Measurements from ENCODE around the gene C4B. TPM values are rescaled to one million over a fixed set of nuclear protein-coding genes. Genes with fewer than 3 reads are reported as not detected.
"Not testable (repeated sequence)": the region's sequence is repeated elsewhere in the genome, so short reads cannot be mapped to it uniquely, and the experiment has no call there.

The C4B gene
- total and polyA plus RNA-seq, 7 experiments from 2014 or later: 0.59 to 8.5 (median 7.6) TPM; not detected in 1

GRCh38 chr6:32043589-32044380 lies 29.2 kb downstream of the C4B start:
- H3K27me3 Mint-ChIP-seq; H3K36me3 Mint-ChIP-seq; H3K27ac ChIP-seq (ENCODE audit: low read depth, low read length); H3K27ac Mint-ChIP-seq; CTCF ChIA-PET; H3K36me3 ChIP-seq (ENCODE audit: control insufficient read depth in 2 of 3, insufficient read depth in 3 of 3, low read length in 3 of 3); H3K4me3 Mint-ChIP-seq; H3K4me3 ChIP-seq (ENCODE audit: low read length); H3K4me1 Mint-ChIP-seq; H3K27me3 ChIP-seq (ENCODE audit: control insufficient read depth in 2 of 2, insufficient read depth in 2 of 2, low read length in 2 of 2); H3K9me3 ChIP-seq (ENCODE audit: control insufficient read depth in 2 of 3, low read length in 3 of 3); DNase-seq; H3K4me1 ChIP-seq (ENCODE audit: control insufficient read depth in 2 of 2, insufficient read depth in 2 of 2, low read length in 2 of 2); POLR2A ChIA-PET; ATAC-seq; H3K9me3 Mint-ChIP-seq; intact Hi-C loops (cut with micrococcal nuclease): not testable (repeated sequence)

- CTCF ChIA-PET; H3K4me3 Mint-ChIP-seq; H3K9me3 ChIP-seq (ENCODE audit: control insufficient read depth in 2 of 3, low read length in 3 of 3); H3K9me3 Mint-ChIP-seq; intact Hi-C loops (cut with micrococcal nuclease); H3K27ac Mint-ChIP-seq; H3K36me3 ChIP-seq (ENCODE audit: control insufficient read depth in 2 of 3, insufficient read depth in 3 of 3, low read length in 3 of 3); H3K27me3 ChIP-seq (ENCODE audit: control insufficient read depth in 2 of 2, insufficient read depth in 2 of 2, low read length in 2 of 2); H3K4me1 Mint-ChIP-seq; H3K4me1 ChIP-seq (ENCODE audit: control insufficient read depth in 2 of 2, insufficient read depth in 2 of 2, low read length in 2 of 2); H3K27me3 Mint-ChIP-seq; H3K27ac ChIP-seq (ENCODE audit: low read depth, low read length); ATAC-seq; H3K36me3 Mint-ChIP-seq; DNase-seq; POLR2A ChIA-PET; H3K4me3 ChIP-seq (ENCODE audit: low read length): not testable (repeated sequence)
Observed at GRCh38 chr6:32044916-32045315, 30.3 kb downstream of the C4B start.

- DNase-seq (no peak), ATAC-seq (no peak)
- Histone ChIP-seq H3K27ac (ENCODE audit: low read depth, low read length) (no peak overlapping the region), H3K9me3 (ENCODE audit: control insufficient read depth in 2 of 3, low read length in 3 of 3) (no peaks in the 10 kb centered on the region), H3K4me1 (ENCODE audit: control insufficient read depth in 2 of 2, insufficient read depth in 2 of 2, low read length in 2 of 2) (no peaks in the 10 kb centered on the region), H3K4me3 (ENCODE audit: low read length) (no peak overlapping the region), H3K36me3 (ENCODE audit: control insufficient read depth in 2 of 3, insufficient read depth in 3 of 3, low read length in 3 of 3) (no peaks in the 10 kb centered on the region), H3K27me3 (ENCODE audit: control insufficient read depth in 2 of 2, insufficient read depth in 2 of 2, low read length in 2 of 2) (no peaks in the 10 kb centered on the region)
- H3K27ac Mint-ChIP-seq: no peak overlapping the region
- ChIA-PET CTCF (no interaction called here), POLR2A (no interaction called here)
- H3K4me3 Mint-ChIP-seq: no peak overlapping the region
- peaks cover 0 to 2% (median 0%) of the 10 kb centered on the region in 5 donors for H3K27me3 Mint-ChIP-seq
- no peaks in the 10 kb centered on the region for H3K36me3 Mint-ChIP-seq
- peaks cover 0 to 6% (median 5%) of the 10 kb centered on the region in 7 donors for H3K4me1 Mint-ChIP-seq
- intact Hi-C loops (cut with micrococcal nuclease): no loop called here
- no peaks in the 10 kb centered on the region for H3K9me3 Mint-ChIP-seq
Observed at GRCh38 chr6:32045811-32046449, 31.3 kb downstream of the C4B start.

- Histone ChIP-seq H3K4me1 (ENCODE audit: control insufficient read depth in 2 of 2, insufficient read depth in 2 of 2, low read length in 2 of 2) (no peaks in the 10 kb centered on the region), H3K27me3 (ENCODE audit: control insufficient read depth in 2 of 2, insufficient read depth in 2 of 2, low read length in 2 of 2) (no peaks in the 10 kb centered on the region), H3K27ac (ENCODE audit: low read depth, low read length) (no peak overlapping the region), H3K4me3 (ENCODE audit: low read length) (no peak overlapping the region), H3K9me3 (ENCODE audit: control insufficient read depth in 2 of 3, low read length in 3 of 3) (no peaks in the 10 kb centered on the region), H3K36me3 (ENCODE audit: control insufficient read depth in 2 of 3, insufficient read depth in 3 of 3, low read length in 3 of 3) (no peaks in the 10 kb centered on the region)
- ATAC-seq (no peak), DNase-seq (no peak)
- Mint-ChIP-seq H3K27me3 (peaks cover 0 to 2% (median 0%) of the 10 kb centered on the region in 5 donors), H3K36me3 (peaks cover 0 to under 1% (median 0%) of the 10 kb centered on the region in 5 donors), H3K4me1 (peaks cover 0 to 6% (median 5%) of the 10 kb centered on the region in 7 donors), H3K9me3 (no peaks in the 10 kb centered on the region), H3K4me3 (no peak overlapping the region), H3K27ac (no peak overlapping the region)
- CTCF ChIA-PET: no interaction called here
- POLR2A ChIA-PET: no interaction called here
- intact Hi-C loops (cut with micrococcal nuclease): no loop called here
Observed at GRCh38 chr6:32046450-32047083, 32.0 kb downstream of the C4B start.

GRCh38 chr6:32047084-32047478 lies 32.5 kb downstream of the C4B start:
- Histone ChIP-seq H3K4me1 (ENCODE audit: control insufficient read depth in 2 of 2, insufficient read depth in 2 of 2, low read length in 2 of 2) (no peaks in the 10 kb centered on the region), H3K36me3 (ENCODE audit: control insufficient read depth in 2 of 3, insufficient read depth in 3 of 3, low read length in 3 of 3) (no peaks in the 10 kb centered on the region), H3K27me3 (ENCODE audit: control insufficient read depth in 2 of 2, insufficient read depth in 2 of 2, low read length in 2 of 2) (no peaks in the 10 kb centered on the region), H3K9me3 (ENCODE audit: control insufficient read depth in 2 of 3, low read length in 3 of 3) (no peaks in the 10 kb centered on the region), H3K27ac (ENCODE audit: low read depth, low read length) (no peak overlapping the region), H3K4me3 (ENCODE audit: low read length) (no peak overlapping the region)
- peaks cover 0 to 2% (median 0%) of the 10 kb centered on the region in 5 donors for H3K27me3 Mint-ChIP-seq
- peaks cover 0 to 6% (median 5%) of the 10 kb centered on the region in 7 donors for H3K4me1 Mint-ChIP-seq
- CTCF ChIA-PET: no interaction called here
- intact Hi-C loops (cut with micrococcal nuclease): no loop called here
- H3K27ac Mint-ChIP-seq: no peak overlapping the region
- H3K4me3 Mint-ChIP-seq: no peak overlapping the region
- peaks cover 0 to 4% (median 0%) of the 10 kb centered on the region in 5 donors for H3K36me3 Mint-ChIP-seq
- DNase-seq (no peak), ATAC-seq (no peak)
- POLR2A ChIA-PET: no interaction called here
- no peaks in the 10 kb centered on the region for H3K9me3 Mint-ChIP-seq

- H3K4me1 Mint-ChIP-seq: peaks cover 0 to 6% (median 5%) of the 10 kb centered on the region in 7 donors
- DNase-seq: no peak
- no peak overlapping the region for H3K27ac ChIP-seq (ENCODE audit: low read depth, low read length)
- H3K36me3 Mint-ChIP-seq: peaks cover 0 to 4% (median 0%) of the 10 kb centered on the region in 5 donors
- H3K4me1 ChIP-seq (ENCODE audit: control insufficient read depth in 2 of 2, insufficient read depth in 2 of 2, low read length in 2 of 2): no peaks in the 10 kb centered on the region
- no peaks in the 10 kb centered on the region for H3K27me3 ChIP-seq (ENCODE audit: control insufficient read depth in 2 of 2, insufficient read depth in 2 of 2, low read length in 2 of 2)
- ATAC-seq: no peak
- no peak overlapping the region for H3K4me3 Mint-ChIP-seq
- CTCF ChIA-PET: interaction anchor here (1.1 kb wide), 1 partner anchor 833 kb away, joined by 5 read pairs; no protein-coding TSS in a partner anchor
- no peaks in the 10 kb centered on the region for H3K9me3 ChIP-seq (ENCODE audit: control insufficient read depth in 2 of 3, low read length in 3 of 3)
- no peak overlapping the region for H3K27ac Mint-ChIP-seq
- H3K9me3 Mint-ChIP-seq: no peaks in the 10 kb centered on the region
- H3K4me3 ChIP-seq (ENCODE audit: low read length): no peak overlapping the region
- H3K27me3 Mint-ChIP-seq: peaks cover 0 to 2% (median 0%) of the 10 kb centered on the region in 5 donors
- H3K36me3 ChIP-seq (ENCODE audit: control insufficient read depth in 2 of 3, insufficient read depth in 3 of 3, low read length in 3 of 3): no peaks in the 10 kb centered on the region
- intact Hi-C loops (cut with micrococcal nuclease): no loop called here
- POLR2A ChIA-PET: no interaction called here
Observed at GRCh38 chr6:32047539-32047854, 32.9 kb downstream of the C4B start.
